ENCODE data around the gene GATAD2A.
"Not testable (repeated sequence)": the region's sequence is repeated elsewhere in the genome, so short reads cannot be mapped to it uniquely, and the experiment has no call there.

The GATAD2A gene

DNA sequence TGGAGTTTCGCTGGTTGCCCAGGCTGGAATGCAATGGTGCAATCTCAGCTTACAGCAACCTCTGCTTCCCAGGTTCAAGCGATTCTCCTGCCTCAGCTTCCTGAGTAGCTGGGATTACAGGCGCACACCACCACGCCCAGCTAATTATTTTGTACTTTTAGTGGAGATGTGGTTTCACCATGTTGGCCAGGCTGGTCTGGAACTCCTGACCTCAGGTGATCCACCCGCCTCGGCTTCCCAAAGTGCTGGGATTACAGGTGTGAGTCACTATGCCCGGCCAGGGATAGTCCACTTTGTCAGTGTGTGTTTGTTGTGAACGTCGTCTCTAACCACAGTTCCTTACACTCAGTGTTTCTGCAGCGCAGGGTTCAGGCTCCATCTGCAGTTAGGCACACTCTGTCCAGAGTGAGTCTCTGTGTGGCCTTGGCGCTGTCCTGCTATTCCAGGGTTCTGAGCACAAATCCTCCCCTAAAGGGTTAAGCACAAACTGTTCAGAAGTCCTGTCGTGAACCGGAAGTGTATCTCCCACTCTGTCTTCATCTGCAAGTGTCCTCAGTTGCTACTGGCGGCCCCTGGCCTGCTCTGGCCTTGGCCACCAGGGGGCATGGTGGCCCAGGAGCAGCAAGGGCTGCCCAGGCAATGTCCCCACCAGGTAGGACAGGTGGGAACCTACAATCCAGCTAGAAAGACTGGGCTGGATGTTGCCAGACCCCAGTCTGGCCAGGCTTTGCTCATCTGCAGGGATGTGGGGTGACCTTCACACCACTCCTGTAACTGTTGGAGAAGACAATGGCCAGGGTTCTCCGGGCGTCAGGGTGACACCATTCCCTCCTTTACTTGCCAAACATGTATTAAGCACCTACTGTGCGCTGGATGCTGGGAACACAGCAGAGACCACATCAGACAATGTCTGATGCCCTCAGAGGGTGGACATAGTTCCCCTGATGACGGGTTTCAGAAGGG lies 38.8 kb upstream of the GATAD2A start:
- TF ChIP-seq, protein P1, sequence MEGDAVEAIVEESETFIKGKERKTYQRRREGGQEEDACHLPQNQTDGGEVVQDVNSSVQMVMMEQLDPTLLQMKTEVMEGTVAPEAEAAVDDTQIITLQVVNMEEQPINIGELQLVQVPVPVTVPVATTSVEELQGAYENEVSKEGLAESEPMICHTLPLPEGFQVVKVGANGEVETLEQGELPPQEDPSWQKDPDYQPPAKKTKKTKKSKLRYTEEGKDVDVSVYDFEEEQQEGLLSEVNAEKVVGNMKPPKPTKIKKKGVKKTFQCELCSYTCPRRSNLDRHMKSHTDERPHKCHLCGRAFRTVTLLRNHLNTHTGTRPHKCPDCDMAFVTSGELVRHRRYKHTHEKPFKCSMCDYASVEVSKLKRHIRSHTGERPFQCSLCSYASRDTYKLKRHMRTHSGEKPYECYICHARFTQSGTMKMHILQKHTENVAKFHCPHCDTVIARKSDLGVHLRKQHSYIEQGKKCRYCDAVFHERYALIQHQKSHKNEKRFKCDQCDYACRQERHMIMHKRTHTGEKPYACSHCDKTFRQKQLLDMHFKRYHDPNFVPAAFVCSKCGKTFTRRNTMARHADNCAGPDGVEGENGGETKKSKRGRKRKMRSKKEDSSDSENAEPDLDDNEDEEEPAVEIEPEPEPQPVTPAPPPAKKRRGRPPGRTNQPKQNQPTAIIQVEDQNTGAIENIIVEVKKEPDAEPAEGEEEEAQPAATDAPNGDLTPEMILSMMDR (IDR thresholded peaks at IDR 0.05; ENCODE audit: low read depth, low read length, missing control alignments): peak; percentile 98
- no peak overlapping the region for H3K27ac ChIP-seq
- in situ Hi-C loops (cut with HindIII; ENCODE audit: low pct_ligation_motif_present, low sequenced_read_pairs): no loop called here
- H3K4me3 ChIP-seq (ENCODE audit: low read depth, low read length): no peak overlapping the region
- H3K27me3 ChIP-seq (replicated peaks): no peaks in the 10 kb centered on the region
- H3K36me3 ChIP-seq (replicated peaks): no peaks in the 10 kb centered on the region
- peak; percentile 63 for DNase-seq

DNA sequence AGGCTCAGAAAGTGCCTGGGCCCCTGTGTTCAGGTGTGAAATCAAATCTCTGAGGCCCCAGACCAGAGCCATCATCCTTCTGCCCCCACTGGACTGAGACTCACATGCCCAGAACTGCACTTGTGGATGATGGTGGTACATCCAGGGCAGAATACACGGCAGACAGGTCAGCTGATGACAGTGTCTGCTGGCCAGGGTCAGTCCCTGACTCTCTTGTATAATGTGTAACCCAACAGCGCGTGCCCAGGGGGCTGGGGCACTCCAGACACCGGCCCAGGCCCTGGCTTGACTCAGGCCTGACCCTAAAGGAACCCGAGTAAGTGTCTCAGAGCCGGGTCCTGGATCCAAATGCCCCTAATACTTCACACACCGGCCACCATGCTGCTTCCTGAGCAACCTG lies 37.4 kb upstream of the GATAD2A start:
- in situ Hi-C loops (cut with HindIII; ENCODE audit: low pct_ligation_motif_present, low sequenced_read_pairs): no loop called here
- TF ChIP-seq, protein P1 (IDR thresholded peaks at IDR 0.05; ENCODE audit: low read depth, low read length, missing control alignments): no peak
- no peak for DNase-seq
- H3K4me3 ChIP-seq (ENCODE audit: low read depth, low read length): no peak overlapping the region
- H3K27ac ChIP-seq: no peak overlapping the region
- H3K27me3 ChIP-seq (replicated peaks): no peaks in the 10 kb centered on the region
- no peaks in the 10 kb centered on the region for H3K36me3 ChIP-seq (replicated peaks)

DNA sequence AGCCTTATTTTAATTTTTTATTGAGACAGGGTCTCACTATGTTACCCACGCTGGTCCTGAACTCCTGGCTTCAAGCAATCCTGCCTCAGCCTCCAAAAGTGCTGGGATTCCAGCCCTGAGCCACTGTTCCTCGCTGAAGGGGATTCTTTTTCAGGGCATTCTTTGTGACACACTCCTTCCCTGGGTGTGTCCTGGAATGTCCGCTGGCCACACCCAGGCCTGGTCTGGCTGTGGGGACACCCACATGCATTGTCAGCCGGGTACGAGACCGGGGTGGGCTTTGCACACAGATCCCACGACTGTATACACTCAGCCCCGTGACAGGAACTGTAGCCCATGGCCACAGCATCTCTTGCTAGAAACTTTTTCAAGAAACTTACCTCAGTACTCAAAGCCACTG lies 34.4 kb upstream of the GATAD2A start:
- TF ChIP-seq, protein P1 (IDR thresholded peaks at IDR 0.05; ENCODE audit: low read depth, low read length, missing control alignments): no peak
- in situ Hi-C loops (cut with HindIII; ENCODE audit: low pct_ligation_motif_present, low sequenced_read_pairs): no loop called here
- no peak overlapping the region for H3K27ac ChIP-seq

DNA sequence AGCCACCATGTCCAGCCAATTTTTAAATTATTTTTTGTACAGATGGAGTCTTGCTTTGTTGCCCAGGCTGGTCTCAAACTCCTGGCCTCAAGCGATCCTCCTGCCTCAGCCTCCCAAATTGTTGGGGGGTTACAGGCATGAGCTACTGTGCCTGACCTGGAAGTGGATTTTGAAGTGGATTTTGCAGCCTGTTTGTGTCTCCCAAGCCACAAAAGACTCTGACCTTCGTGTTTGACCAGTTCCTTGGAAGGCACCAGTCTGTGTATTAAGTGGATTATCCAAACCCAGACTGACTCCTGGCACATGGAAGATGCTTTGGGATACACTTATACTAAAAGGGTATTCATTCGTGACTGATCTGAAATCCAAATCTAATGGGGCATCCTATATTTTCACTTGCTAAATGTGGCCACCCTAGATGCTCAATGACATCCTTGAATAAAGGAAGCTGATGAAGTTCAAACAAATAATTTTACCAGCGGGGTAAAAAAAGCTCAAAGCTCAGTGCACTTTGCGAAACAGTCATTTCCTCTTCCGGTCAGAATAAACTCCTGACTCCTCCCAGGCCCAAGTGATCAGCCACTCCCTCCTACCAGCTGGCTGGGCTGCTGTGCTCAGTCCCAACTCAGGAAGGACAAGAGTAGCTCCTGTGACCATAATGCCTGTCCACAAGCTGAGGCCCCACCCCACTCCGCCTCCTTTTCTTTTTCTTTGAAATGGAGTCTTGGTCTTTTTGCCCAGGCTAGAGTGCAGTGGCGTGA lies 32.6 kb upstream of the GATAD2A start:
- no peaks in the 10 kb centered on the region for H3K36me3 ChIP-seq (replicated peaks)
- peak; percentile 37 for DNase-seq
- no peaks in the 10 kb centered on the region for H3K27me3 ChIP-seq (replicated peaks)
- H3K4me3 ChIP-seq (ENCODE audit: low read depth, low read length): no peak overlapping the region
- in situ Hi-C loops (cut with HindIII; ENCODE audit: low pct_ligation_motif_present, low sequenced_read_pairs): no loop called here
- H3K27ac ChIP-seq: no peak overlapping the region
- TF ChIP-seq, protein P1 (IDR thresholded peaks at IDR 0.05; ENCODE audit: low read depth, low read length, missing control alignments): no peak

More for the DNA sequence above, 34.4 kb upstream of the GATAD2A start:
- Histone ChIP-seq H3K36me3 (replicated peaks) (no peaks in the 10 kb centered on the region), H3K27me3 (replicated peaks) (no peaks in the 10 kb centered on the region), H3K4me3 (ENCODE audit: low read depth, low read length) (no peak overlapping the region)
- DNase-seq: no peak

DNA sequence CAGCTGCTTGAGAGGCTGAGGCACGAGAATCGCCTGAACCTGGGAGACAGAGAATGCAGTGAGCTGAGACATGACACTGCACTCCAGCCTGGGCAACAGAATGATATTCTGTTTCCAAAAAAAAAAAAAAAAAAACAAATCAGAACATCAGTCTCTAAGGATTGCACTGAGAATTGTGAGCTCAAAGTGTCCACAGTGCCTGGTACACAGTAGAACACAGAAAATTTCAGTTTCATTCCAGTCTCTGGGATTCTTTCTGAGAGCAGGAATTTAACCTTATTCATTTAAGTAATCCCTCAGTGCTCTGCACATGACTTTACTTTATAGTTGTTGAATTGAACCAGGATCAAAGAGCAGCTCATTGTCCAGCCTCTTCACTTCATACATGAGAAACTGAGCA lies 25.9 kb upstream of the GATAD2A start:
- Histone ChIP-seq H3K27me3 (replicated peaks) (no peaks in the 10 kb centered on the region), H3K36me3 (replicated peaks) (no peaks in the 10 kb centered on the region), H3K4me3 (ENCODE audit: low read depth, low read length) (no peak overlapping the region), H3K27ac (no peak overlapping the region)
- in situ Hi-C loops (cut with HindIII; ENCODE audit: low pct_ligation_motif_present, low sequenced_read_pairs): no loop called here
- TF ChIP-seq, protein P1 (IDR thresholded peaks at IDR 0.05; ENCODE audit: low read depth, low read length, missing control alignments): no peak
- no peak for DNase-seq

DNA sequence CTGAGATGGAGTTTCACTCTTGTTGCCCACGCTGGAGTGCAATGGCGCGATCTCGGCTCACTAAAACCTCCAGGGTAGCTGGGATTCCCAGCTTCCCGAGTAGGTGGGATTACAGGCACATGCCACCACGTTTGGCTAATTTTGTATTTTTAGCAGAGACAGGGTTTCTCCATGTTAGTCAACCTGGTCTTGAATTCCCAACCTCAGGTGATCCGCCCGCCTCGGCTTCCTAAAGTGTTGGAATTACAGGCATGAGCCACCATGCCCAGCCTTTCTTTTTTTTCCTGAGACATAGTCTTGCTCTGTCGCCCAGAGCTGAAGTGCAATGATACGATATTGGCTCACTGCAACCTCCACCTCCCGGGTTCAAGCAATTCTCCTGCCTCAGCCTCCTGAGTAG lies 25.2 kb upstream of the GATAD2A start:
- H3K27ac ChIP-seq; H3K36me3 ChIP-seq (replicated peaks); in situ Hi-C loops (cut with HindIII; ENCODE audit: low pct_ligation_motif_present, low sequenced_read_pairs); H3K27me3 ChIP-seq (replicated peaks); DNase-seq; H3K4me3 ChIP-seq (ENCODE audit: low read depth, low read length): not testable (repeated sequence)

All from brain microvascular endothelial cell (primary cell).